ENCODE measurements around the gene BAZ2B.

DNA sequence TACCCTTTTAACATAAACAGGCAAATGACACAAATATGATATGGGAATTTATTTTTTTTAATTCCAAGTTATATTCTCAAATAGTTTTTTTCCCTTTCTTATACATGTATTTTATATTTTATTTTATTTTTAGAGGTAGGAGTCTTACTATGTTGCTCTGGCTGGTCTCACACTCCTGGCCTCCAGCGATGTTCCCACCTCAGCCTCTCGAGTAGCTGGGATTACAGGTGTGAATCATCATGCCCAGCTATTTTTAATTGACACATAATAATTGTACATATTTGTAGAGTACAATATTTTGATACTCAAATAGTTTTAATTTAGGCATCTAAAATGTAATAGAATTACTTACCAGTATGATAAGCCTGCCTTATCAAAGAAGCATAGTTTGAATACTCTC, 12.2 kb downstream of the BAZ2B start:
- TF ChIP-seq, protein P1, sequence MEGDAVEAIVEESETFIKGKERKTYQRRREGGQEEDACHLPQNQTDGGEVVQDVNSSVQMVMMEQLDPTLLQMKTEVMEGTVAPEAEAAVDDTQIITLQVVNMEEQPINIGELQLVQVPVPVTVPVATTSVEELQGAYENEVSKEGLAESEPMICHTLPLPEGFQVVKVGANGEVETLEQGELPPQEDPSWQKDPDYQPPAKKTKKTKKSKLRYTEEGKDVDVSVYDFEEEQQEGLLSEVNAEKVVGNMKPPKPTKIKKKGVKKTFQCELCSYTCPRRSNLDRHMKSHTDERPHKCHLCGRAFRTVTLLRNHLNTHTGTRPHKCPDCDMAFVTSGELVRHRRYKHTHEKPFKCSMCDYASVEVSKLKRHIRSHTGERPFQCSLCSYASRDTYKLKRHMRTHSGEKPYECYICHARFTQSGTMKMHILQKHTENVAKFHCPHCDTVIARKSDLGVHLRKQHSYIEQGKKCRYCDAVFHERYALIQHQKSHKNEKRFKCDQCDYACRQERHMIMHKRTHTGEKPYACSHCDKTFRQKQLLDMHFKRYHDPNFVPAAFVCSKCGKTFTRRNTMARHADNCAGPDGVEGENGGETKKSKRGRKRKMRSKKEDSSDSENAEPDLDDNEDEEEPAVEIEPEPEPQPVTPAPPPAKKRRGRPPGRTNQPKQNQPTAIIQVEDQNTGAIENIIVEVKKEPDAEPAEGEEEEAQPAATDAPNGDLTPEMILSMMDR (IDR thresholded peaks at IDR 0.05), result no peak
- TF ChIP-seq POLR2A (IDR thresholded peaks at IDR 0.05), result no peak

All from thyroid gland (tissue), 4 donors.